ENCODE measurements around the gene WIPF3. TPM values are rescaled to one million over a fixed set of nuclear protein-coding genes. Genes with fewer than 3 reads are reported as not detected.

Gene WIPF3
- total RNA-seq, 2 experiments from 2014 or later: not detected

- Mint-ChIP-seq H3K27ac (no peak overlapping the region), H3K27me3 (peaks cover 22% of the 10 kb centered on the region), H3K9me3 (no peaks in the 10 kb centered on the region), H3K4me3 (no peak overlapping the region), H3K36me3 (no peaks in the 10 kb centered on the region), H3K4me1 (no peaks in the 10 kb centered on the region)
- ATAC-seq (ENCODE audit: low read depth): no peak
- POLR2A ChIA-PET: no interaction called here
- no peak for DNase-seq
Observed at GRCh38 chr7:29797112-29797944, 9.0 kb upstream of the WIPF3 start.

- Mint-ChIP-seq H3K27ac (no peak overlapping the region), H3K4me1 (no peaks in the 10 kb centered on the region), H3K9me3 (no peaks in the 10 kb centered on the region), H3K36me3 (no peaks in the 10 kb centered on the region), H3K27me3 (peaks cover 26% of the 10 kb centered on the region), H3K4me3 (no peak overlapping the region)
- ATAC-seq (ENCODE audit: low read depth) (no peak), DNase-seq (no peak)
- POLR2A ChIA-PET: no interaction called here
Observed at GRCh38 chr7:29798422-29798821, 7.9 kb upstream of the WIPF3 start.

GRCh38 chr7:29801929-29802328 lies 4.4 kb upstream of the WIPF3 start:
- Mint-ChIP-seq H3K4me1 (no peaks in the 10 kb centered on the region), H3K9me3 (no peaks in the 10 kb centered on the region), H3K27me3 (peaks cover 34% of the 10 kb centered on the region), H3K36me3 (no peaks in the 10 kb centered on the region), H3K27ac (no peak overlapping the region), H3K4me3 (no peak overlapping the region)
- no peak for ATAC-seq (ENCODE audit: low read depth)
- DNase-seq: no peak
- POLR2A ChIA-PET: no interaction called here

GRCh38 chr7:29805031-29805430 lies 1.3 kb upstream of the WIPF3 start:
- DNase-seq: no peak
- Mint-ChIP-seq H3K4me3 (no peak overlapping the region), H3K36me3 (no peaks in the 10 kb centered on the region), H3K4me1 (peaks cover 4% of the 10 kb centered on the region), H3K27ac (no peak overlapping the region), H3K27me3 (peaks cover 53% of the 10 kb centered on the region), H3K9me3 (no peaks in the 10 kb centered on the region)
- ATAC-seq (ENCODE audit: low read depth): no peak
- POLR2A ChIA-PET: no interaction called here

- no peaks in the 10 kb centered on the region for H3K9me3 Mint-ChIP-seq
- no peaks in the 10 kb centered on the region for H3K36me3 Mint-ChIP-seq
- peak overlapping the region; percentile 6 for H3K4me3 Mint-ChIP-seq
- DNase-seq (no peak), ATAC-seq (ENCODE audit: low read depth) (no peak)
- H3K4me1 Mint-ChIP-seq: peaks cover 4% of the 10 kb centered on the region
- POLR2A ChIA-PET: no interaction called here
- peaks cover 60% of the 10 kb centered on the region for H3K27me3 Mint-ChIP-seq
- no peak overlapping the region for H3K27ac Mint-ChIP-seq
Observed at GRCh38 chr7:29805886-29806207, 461 bp upstream of the WIPF3 start.

- H3K4me3 Mint-ChIP-seq: peak overlapping the region; percentile 16
- POLR2A ChIA-PET: no interaction called here
- no peak overlapping the region for H3K27ac Mint-ChIP-seq
- ATAC-seq (ENCODE audit: low read depth) (peak; percentile 33), DNase-seq (no peak)
- H3K9me3 Mint-ChIP-seq: no peaks in the 10 kb centered on the region
- peaks cover 64% of the 10 kb centered on the region for H3K27me3 Mint-ChIP-seq
- peaks cover 4% of the 10 kb centered on the region for H3K4me1 Mint-ChIP-seq
- no peaks in the 10 kb centered on the region for H3K36me3 Mint-ChIP-seq
Observed at GRCh38 chr7:29806995-29807841, 910 bp downstream of the WIPF3 start.

- DNase-seq (no peak), ATAC-seq (ENCODE audit: low read depth) (no peak)
- no peak overlapping the region for H3K27ac Mint-ChIP-seq
- H3K27me3 Mint-ChIP-seq: peaks cover 65% of the 10 kb centered on the region
- H3K4me1 Mint-ChIP-seq: peaks cover 4% of the 10 kb centered on the region
- H3K9me3 Mint-ChIP-seq: no peaks in the 10 kb centered on the region
- H3K36me3 Mint-ChIP-seq: no peaks in the 10 kb centered on the region
- POLR2A ChIA-PET: no interaction called here
- no peak overlapping the region for H3K4me3 Mint-ChIP-seq
Observed at GRCh38 chr7:29808075-29808801, 1.9 kb downstream of the WIPF3 start.

- DNase-seq: no peak
- Mint-ChIP-seq H3K4me1 (peaks cover 4% of the 10 kb centered on the region), H3K36me3 (no peaks in the 10 kb centered on the region), H3K27ac (no peak overlapping the region), H3K9me3 (no peaks in the 10 kb centered on the region), H3K27me3 (peaks cover 70% of the 10 kb centered on the region), H3K4me3 (no peak overlapping the region)
- ATAC-seq (ENCODE audit: low read depth): no peak
- POLR2A ChIA-PET: no interaction called here
Observed at GRCh38 chr7:29809533-29810155, 3.3 kb downstream of the WIPF3 start.

GRCh38 chr7:29810297-29810696 lies 4.0 kb downstream of the WIPF3 start:
- H3K27ac Mint-ChIP-seq: no peak overlapping the region
- no peak for DNase-seq
- H3K36me3 Mint-ChIP-seq: no peaks in the 10 kb centered on the region
- POLR2A ChIA-PET: no interaction called here
- peaks cover 4% of the 10 kb centered on the region for H3K4me1 Mint-ChIP-seq
- ATAC-seq (ENCODE audit: low read depth): no peak
- no peaks in the 10 kb centered on the region for H3K9me3 Mint-ChIP-seq
- H3K4me3 Mint-ChIP-seq: no peak overlapping the region
- H3K27me3 Mint-ChIP-seq: peaks cover 63% of the 10 kb centered on the region

GRCh38 chr7:29810813-29811482 lies 4.6 kb downstream of the WIPF3 start:
- H3K9me3 Mint-ChIP-seq: no peaks in the 10 kb centered on the region
- DNase-seq (no peak), ATAC-seq (ENCODE audit: low read depth) (no peak)
- POLR2A ChIA-PET: no interaction called here
- H3K27ac Mint-ChIP-seq: no peak overlapping the region
- no peaks in the 10 kb centered on the region for H3K36me3 Mint-ChIP-seq
- peaks cover 59% of the 10 kb centered on the region for H3K27me3 Mint-ChIP-seq
- H3K4me1 Mint-ChIP-seq: peaks cover 4% of the 10 kb centered on the region
- H3K4me3 Mint-ChIP-seq: no peak overlapping the region

- Mint-ChIP-seq H3K4me1 (peaks cover 4% of the 10 kb centered on the region), H3K36me3 (no peaks in the 10 kb centered on the region), H3K9me3 (no peaks in the 10 kb centered on the region), H3K27me3 (peaks cover 57% of the 10 kb centered on the region), H3K27ac (no peak overlapping the region), H3K4me3 (no peak overlapping the region)
- POLR2A ChIA-PET: no interaction called here
- no peak for ATAC-seq (ENCODE audit: low read depth)
- no peak for DNase-seq
Observed at GRCh38 chr7:29811586-29811985, 5.3 kb downstream of the WIPF3 start.

- H3K4me1 Mint-ChIP-seq: peaks cover 4% of the 10 kb centered on the region
- POLR2A ChIA-PET: no interaction called here
- no peaks in the 10 kb centered on the region for H3K9me3 Mint-ChIP-seq
- DNase-seq: no peak
- no peak for ATAC-seq (ENCODE audit: low read depth)
- no peak overlapping the region for H3K27ac Mint-ChIP-seq
- H3K36me3 Mint-ChIP-seq: no peaks in the 10 kb centered on the region
- no peak overlapping the region for H3K4me3 Mint-ChIP-seq
- peaks cover 54% of the 10 kb centered on the region for H3K27me3 Mint-ChIP-seq
Observed at GRCh38 chr7:29812185-29812876, 6.0 kb downstream of the WIPF3 start.

Data from activated naive CD8-positive, alpha-beta T cell treated with anti-CD3 and anti-CD28 coated beads, Interleukin-2, amount 10 ng/mL, durations not matched to agents 7 days and 5 days (primary cell).